ENCODE results near the gene TRPC4AP. TPM values are rescaled to one million over a fixed set of nuclear protein-coding genes. Genes with fewer than 3 reads are reported as not detected.

The TRPC4AP gene
- total RNA-seq, 1 donor from 2014 or later, result 90.2 TPM

- no peak for DNase-seq
Observed at GRCh38 chr20:34986311-34987287, 106.0 kb downstream of the TRPC4AP start.

GRCh38 chr20:34985461-34986310, 106.9 kb downstream of the TRPC4AP start:
- no peak for DNase-seq

- peak; percentile 39 for DNase-seq
Observed at GRCh38 chr20:34984756-34985261, 107.8 kb downstream of the TRPC4AP start.

DNA sequence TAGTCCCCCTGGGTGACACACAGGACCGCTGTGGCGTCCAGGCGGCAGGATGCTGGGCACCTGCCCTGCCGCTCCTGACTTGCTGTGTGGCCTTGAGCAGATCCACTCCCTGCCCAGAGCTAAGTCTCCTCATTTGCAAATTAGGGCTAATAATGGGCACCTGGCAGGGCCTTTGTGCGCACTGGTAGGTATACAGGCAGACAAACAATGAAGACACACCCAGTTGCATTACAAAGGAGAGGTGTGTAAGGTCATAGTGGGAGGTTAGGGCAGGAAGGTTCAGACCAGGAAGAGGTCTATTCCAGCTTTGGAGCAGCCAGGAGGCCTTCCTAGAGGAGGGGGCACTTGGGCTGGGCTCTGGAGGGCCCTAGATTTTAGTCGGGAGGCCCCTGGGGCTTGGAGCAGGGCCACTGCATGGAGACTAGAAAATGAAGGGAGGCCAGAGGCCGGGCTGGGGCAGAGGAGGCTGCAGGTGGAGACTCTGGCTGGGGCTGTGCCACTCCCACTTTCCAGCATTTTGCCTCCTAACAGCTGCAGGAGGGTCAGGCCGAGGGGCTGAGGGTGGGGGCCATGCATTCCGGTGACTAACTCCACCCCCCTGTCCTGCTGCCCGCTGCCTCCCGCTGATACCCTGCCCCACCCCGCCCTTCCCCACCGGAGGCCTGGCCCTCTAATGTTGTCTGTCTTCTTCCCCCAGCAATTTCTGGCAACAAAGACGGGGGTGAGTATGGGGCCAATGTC, 108.4 kb downstream of the TRPC4AP start:
- DNase-seq, result no peak

GRCh38 chr20:34983089-34983820, 109.4 kb downstream of the TRPC4AP start:
- no peak for DNase-seq

- DNase-seq, result no peak
Observed at GRCh38 chr20:34982270-34983088, 110.1 kb downstream of the TRPC4AP start.

- peak; percentile 45 for DNase-seq
Observed at GRCh38 chr20:34980543-34981233, 111.9 kb downstream of the TRPC4AP start.

GRCh38 chr20:34979366-34980153, 113.0 kb downstream of the TRPC4AP start:
- no peak for DNase-seq

DNA sequence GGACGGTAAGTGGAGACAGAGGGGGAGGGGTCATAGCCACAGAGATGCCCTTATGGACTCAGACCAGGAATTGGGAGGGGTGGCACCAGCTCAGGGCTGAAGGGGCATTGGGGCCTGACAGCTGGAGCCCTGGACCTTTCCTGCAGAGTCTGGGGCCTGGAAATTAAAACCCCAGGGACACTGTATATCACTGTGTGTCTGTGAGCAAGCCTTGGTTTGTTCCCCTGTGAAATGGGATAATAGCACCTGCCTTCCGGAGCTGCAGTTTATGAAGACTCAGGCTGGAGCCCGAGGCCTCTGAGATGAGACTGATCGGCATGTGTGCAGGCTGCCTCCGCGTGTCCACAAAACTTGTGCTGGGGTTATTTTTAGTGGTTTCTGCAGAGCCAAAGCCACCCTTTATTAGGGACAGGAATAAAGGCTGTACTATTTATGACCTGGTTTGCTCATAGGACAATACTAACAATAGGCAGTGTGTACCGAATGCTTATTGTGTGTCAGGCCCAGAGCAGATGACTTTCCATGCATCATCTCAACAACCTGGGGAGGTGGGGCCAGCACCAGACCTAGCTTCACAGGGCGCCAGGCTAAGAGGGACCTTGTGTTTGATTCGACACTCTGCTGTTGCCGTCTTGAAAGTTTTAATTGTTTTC, 114.4 kb downstream of the TRPC4AP start:
- no peak for DNase-seq

DNA sequence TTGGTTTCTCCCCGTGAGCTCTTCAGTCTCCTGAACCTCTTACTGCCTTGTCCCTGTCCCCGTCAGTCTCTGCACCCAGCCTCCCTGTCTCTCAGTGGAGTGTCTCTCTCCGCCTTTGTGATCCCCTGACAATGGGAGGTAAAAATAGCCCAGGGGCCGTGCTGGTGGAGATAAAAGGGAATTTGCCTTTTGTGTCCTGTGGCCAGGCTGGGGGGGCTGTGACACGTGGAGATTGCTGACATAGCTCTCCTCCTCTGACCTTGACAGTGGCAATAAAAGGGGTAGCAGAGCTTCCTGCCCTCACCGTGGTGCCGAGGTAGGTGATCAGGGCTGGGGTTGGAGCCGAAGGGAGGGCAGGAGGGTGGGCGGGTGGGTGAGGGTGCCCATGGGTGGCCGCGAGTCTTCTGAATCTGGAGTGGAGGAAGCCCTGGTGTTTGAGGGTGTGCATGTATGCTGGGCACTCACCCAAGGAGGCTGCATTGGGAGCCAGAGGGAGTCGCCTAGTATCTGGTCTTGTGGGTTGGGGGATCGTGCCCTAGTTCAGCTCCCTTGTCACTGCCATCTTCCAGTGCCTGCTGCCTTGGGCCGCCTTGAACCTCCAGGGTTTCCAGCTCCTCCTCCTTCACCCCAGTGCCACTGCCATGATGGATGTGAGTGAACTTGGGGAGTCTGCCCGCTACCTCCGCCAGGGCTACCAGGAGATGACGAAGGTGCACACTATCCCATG, 115.1 kb downstream of the TRPC4AP start:
- no peak for DNase-seq

DNA sequence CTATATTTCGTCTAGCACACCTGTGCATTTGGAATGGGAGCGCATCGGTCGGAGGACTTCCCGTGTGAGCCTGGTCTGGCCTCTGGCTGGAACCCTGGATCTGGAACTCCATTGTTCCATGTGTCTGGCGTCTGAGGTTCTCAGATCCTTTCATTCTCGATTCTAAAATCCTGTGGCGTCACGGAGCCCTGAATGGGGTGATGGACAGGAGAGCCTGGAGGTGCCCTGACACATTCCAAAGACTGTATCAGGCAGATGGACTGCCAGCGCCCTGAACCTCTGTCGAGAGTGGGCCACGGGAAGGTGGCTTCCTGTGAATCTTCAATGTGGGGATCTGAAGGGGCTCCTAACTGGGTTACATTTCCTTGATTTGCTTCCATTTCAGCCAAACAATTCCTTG, 116.3 kb downstream of the TRPC4AP start:
- no peak for DNase-seq

GRCh38 chr20:34974246-34974645, 118.4 kb downstream of the TRPC4AP start:
- DNase-seq, result no peak

DNA sequence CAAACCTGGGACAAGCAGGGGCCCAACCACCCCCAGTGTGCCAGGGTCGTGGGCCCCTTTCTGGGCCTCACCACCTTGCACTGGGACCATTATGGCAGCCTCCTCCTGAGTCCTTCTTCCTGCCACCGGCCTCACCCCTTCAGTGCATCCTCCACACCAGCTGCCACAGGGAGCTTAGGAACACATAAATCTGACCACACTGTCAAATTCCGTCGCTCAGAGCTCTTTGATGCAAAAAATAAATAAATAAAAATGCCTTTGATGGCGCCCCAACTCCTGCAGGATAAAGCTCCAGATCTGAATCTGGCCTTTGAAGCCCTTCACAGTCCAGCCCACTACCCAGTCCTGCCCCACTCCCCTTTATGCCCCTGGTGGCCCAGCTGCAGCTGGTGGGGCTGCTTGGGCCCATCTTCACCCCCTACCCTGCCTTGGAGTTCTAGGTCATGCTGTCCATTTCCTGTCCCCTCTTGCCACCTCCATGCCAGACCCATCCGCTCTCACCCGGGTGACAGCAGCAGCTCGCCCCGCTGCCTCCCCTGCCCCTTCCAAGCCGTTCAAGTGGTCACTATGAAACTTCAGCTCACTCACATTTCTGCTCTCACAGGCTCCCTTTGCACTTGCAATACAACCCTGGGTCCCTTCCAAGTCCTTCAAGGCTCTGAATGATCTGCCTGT, 120.9 kb downstream of the TRPC4AP start:
- no peak for DNase-seq

DNA sequence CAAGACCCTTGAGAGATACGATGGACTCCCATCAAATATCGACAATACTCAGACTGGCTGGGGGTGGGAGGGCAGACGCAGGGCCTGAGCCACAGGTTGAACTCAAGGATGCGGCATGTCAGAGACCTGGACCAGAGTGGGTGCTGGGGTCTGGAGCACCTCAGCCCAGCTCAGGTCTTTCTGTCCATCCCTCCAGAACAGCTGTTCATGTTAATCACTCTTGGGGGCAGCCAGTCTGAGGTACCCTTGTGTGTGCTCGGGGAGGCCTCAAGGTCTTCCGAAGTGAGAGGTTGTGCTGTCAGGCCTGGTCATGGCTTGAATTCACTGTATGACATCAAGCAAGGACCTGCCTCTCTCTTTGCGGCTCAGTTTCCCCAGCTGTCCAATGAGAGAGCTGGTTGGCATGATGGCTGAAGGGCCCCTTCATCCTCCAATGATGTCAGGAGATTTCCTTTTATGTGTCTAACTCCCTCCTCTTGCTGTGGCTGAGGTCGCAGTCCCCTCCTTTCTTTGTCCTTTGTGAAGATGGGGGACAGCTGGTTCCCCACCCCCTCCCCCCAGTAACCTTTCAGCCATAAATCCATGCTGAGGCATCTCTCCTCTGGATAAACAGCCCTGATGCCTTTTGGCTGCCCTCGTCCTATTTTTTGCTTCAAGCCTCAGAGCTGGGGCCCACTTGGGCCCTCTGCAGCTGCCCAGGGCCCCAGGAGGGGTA, 121.6 kb downstream of the TRPC4AP start:
- no peak for DNase-seq

DNA sequence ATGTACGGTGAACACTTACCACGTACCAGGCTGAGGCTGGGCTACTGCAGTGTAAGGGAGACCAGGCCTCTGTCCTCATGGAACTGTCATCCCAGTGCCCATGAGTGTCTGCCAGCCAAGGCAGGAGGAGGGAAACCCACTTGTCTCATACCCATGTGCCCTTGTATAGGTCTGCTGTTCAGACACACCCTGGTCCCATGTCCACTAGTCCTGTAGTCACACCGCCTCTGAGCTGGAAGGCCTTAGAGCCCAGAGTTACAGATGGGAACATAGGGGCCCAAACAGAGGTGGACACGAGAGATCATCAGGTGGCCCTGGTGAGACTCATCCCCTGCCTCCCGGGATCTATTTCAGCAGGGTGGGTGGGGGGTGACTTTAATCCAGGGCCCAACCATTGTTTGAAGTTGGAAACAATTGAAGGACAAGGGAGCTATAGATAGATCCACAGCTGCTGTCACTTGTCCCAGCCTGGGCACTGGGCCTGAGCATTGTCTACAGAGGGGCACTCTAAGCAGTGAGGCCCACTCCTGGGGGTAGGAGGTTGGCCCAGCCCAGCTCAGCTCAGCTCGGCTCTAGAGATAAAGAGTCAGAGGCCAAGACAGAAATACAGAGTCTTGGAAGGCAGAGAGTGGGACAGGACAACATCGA, 122.3 kb downstream of the TRPC4AP start:
- DNase-seq, result no peak

Data from dermis blood vessel endothelial cell (primary cell).